Suppressor macrophage treated with lipopolysaccharide for 4 hours (primary cell): Measurements from ENCODE around the gene DHRS1.

Experiments used
- DNase-seq: peaks from one replicate; pipeline ENCODE4 v3.0.0-alpha.2; 2020

DHRS1 gene

GRCh38 chr14:24327303-24327702 is 27.7 kb upstream of the DHRS1 start:
- no peak for DNase-seq

GRCh38 chr14:24325963-24326362 is 26.4 kb upstream of the DHRS1 start:
- DNase-seq: no peak

- DNase-seq: no peak
Observed at GRCh38 chr14:24325041-24325530, 25.5 kb upstream of the DHRS1 start.

GRCh38 chr14:24324024-24324423 is 24.4 kb upstream of the DHRS1 start:
- no peak for DNase-seq

- no peak for DNase-seq
Observed at GRCh38 chr14:24323341-24323740, 23.8 kb upstream of the DHRS1 start.

GRCh38 chr14:24322672-24323071 is 23.1 kb upstream of the DHRS1 start:
- DNase-seq: no peak

- DNase-seq: no peak
Observed at GRCh38 chr14:24321212-24321975, 21.8 kb upstream of the DHRS1 start.

- no peak for DNase-seq
Observed at GRCh38 chr14:24317141-24317928, 17.8 kb upstream of the DHRS1 start.

GRCh38 chr14:24316597-24316950 is 17.0 kb upstream of the DHRS1 start:
- no peak for DNase-seq

GRCh38 chr14:24315807-24316596 is 16.4 kb upstream of the DHRS1 start:
- DNase-seq: no peak

GRCh38 chr14:24315243-24315806 is 15.7 kb upstream of the DHRS1 start:
- DNase-seq: no peak

- no peak for DNase-seq
Observed at GRCh38 chr14:24314377-24315193, 15.0 kb upstream of the DHRS1 start.

- no peak for DNase-seq
Observed at GRCh38 chr14:24313913-24314312, 14.3 kb upstream of the DHRS1 start.

- DNase-seq: peak; percentile 86
Observed at GRCh38 chr14:24312736-24313507, 13.3 kb upstream of the DHRS1 start.

- DNase-seq: peak; percentile 84
Observed at GRCh38 chr14:24311837-24312615, 12.4 kb upstream of the DHRS1 start.

- no peak for DNase-seq
Observed at GRCh38 chr14:24310646-24311604, 11.3 kb upstream of the DHRS1 start, which contains the start of gene LTB4R. Gene LTB4R, plus strand, starts transcription at chr14:24311502. Its CDS starts 4,150 bp downstream, at chr14:24315652.

- no peak for DNase-seq
Observed at GRCh38 chr14:24310265-24310645, 10.7 kb upstream of the DHRS1 start.

GRCh38 chr14:24309538-24310264 is 10.1 kb upstream of the DHRS1 start, which contains the start of gene LTB4R2:
Gene LTB4R2, plus strand, starts transcription at chr14:24310140. Its CDS starts 525 bp downstream, at chr14:24310665.
- DNase-seq: no peak
